Testis (tissue), 2 donors: ENCODE data around the gene ERBB2.

Experiments
- POLR2A ChIP-seq: fragments of 450-650 bp; IDR thresholded peaks from one replicate; pipeline ENCODE4 v1.6.1; 2017; ENCODE audit warnings: antibody characterized with exemption, mild to moderate bottlenecking, moderate library complexity
- TF ChIP-seq, protein P1 (sequence below), 3 experiments: fragments of 450-650 bp in 2 of 3; fragments of 200-600 bp in 1 of 3; sonication (generic) in 1 of 3; IDR thresholded peaks; one replicate each; pipeline ENCODE4 v1.5.1; 2016 to 2019; ENCODE audit warnings: antibody characterized with exemption in 3 of 3, mild to moderate bottlenecking in 2 of 3, moderate library complexity in 1 of 3

DNA sequence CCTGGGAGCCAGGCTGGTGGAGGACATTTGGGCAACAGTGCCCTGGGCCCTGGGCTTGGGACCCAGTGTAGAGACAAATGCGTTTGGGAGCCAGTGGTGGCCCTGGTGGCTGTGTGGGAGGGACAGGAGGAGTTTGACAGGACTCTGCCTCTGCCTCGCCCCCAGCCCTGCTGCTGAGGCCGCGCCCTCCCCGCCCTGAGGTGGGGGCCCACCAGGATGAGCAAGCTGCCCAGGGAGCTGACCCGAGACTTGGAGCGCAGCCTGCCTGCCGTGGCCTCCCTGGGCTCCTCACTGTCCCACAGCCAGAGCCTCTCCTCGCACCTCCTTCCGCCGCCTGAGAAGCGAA, 46.6 kb upstream of the ERBB2 start:
- TF ChIP-seq, protein P1, sequence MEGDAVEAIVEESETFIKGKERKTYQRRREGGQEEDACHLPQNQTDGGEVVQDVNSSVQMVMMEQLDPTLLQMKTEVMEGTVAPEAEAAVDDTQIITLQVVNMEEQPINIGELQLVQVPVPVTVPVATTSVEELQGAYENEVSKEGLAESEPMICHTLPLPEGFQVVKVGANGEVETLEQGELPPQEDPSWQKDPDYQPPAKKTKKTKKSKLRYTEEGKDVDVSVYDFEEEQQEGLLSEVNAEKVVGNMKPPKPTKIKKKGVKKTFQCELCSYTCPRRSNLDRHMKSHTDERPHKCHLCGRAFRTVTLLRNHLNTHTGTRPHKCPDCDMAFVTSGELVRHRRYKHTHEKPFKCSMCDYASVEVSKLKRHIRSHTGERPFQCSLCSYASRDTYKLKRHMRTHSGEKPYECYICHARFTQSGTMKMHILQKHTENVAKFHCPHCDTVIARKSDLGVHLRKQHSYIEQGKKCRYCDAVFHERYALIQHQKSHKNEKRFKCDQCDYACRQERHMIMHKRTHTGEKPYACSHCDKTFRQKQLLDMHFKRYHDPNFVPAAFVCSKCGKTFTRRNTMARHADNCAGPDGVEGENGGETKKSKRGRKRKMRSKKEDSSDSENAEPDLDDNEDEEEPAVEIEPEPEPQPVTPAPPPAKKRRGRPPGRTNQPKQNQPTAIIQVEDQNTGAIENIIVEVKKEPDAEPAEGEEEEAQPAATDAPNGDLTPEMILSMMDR (IDR thresholded peaks at IDR 0.05) = no peak
- TF ChIP-seq POLR2A = no peak
